ENCODE results near the gene IFI27L1.
A peak's percentile ranks its signal among the peaks of the same experiment; 100 is the strongest.

The IFI27L1 gene

GRCh38 chr14:94129758-94130414 is 48.8 kb downstream of the IFI27L1 start:
- Histone ChIP-seq H3K9ac (ENCODE audit: low read depth, low read length, poor library complexity, severe bottlenecking) (peak overlapping the region; percentile 65), H3K27me3 (ENCODE audit: insufficient read depth, low read length, poor library complexity, severe bottlenecking) (no peaks in the 10 kb centered on the region)

GRCh38 chr14:94132285-94132887 is 51.3 kb downstream of the IFI27L1 start:
- Histone ChIP-seq H3K27me3 (ENCODE audit: insufficient read depth, low read length, poor library complexity, severe bottlenecking) (no peaks in the 10 kb centered on the region), H3K36me3 (ENCODE audit: insufficient read depth, low read length) (no peaks in the 10 kb centered on the region), H3K9me3 (ENCODE audit: insufficient read depth, low read depth, low read length) (peaks cover 4% of the 10 kb centered on the region; the same call in 1 of the 2 replicates), H3K9me2 (replicated peaks; ENCODE audit: low read depth, low read length) (no peaks in the 10 kb centered on the region), H4K20me1 (ENCODE audit: insufficient read depth, low read length, poor library complexity, severe bottlenecking) (no peaks in the 10 kb centered on the region), H3F3A (ENCODE audit: low read depth) (no peaks in the 10 kb centered on the region), H3K9ac (ENCODE audit: low read depth, low read length, poor library complexity, severe bottlenecking) (no peak overlapping the region), H3K4me1 (ENCODE audit: insufficient read depth, low read length, poor library complexity, severe bottlenecking) (peaks cover 5% of the 10 kb centered on the region), H3K79me2 (ENCODE audit: insufficient read depth, low read length) (no peaks in the 10 kb centered on the region), H3K4me2 (ENCODE audit: low read depth, low read length, poor library complexity, severe bottlenecking) (no peak overlapping the region), H3K4me3 (ENCODE audit: low read length, poor library complexity, severe bottlenecking) (no peak overlapping the region), H2AFZ (ENCODE audit: low read length) (no peak overlapping the region)
- TF ChIP-seq CTCF (conservative IDR thresholded peaks at IDR 0.05; ENCODE audit: low read length) (peak; percentile 85), EZH2phosphoT487 (IDR thresholded peaks at IDR 0.05; ENCODE audit: borderline replicate concordance) (no peak)

More at GRCh38 chr14:94129758-94130414, 48.8 kb downstream of the IFI27L1 start:
- H3K4me2 ChIP-seq (ENCODE audit: low read depth, low read length, poor library complexity, severe bottlenecking): peak overlapping the region; percentile 87
- no peaks in the 10 kb centered on the region for H3K9me3 ChIP-seq (ENCODE audit: insufficient read depth, low read depth, low read length)
- H3F3A ChIP-seq (ENCODE audit: low read depth): no peaks in the 10 kb centered on the region
- peak overlapping the region; percentile 77 for H3K4me3 ChIP-seq (ENCODE audit: low read length, poor library complexity, severe bottlenecking)
- H3K79me2 ChIP-seq (ENCODE audit: insufficient read depth, low read length): no peaks in the 10 kb centered on the region
- no peaks in the 10 kb centered on the region for H3K9me2 ChIP-seq (replicated peaks; ENCODE audit: low read depth, low read length)
- H3K4me1 ChIP-seq (ENCODE audit: insufficient read depth, low read length, poor library complexity, severe bottlenecking): peaks cover 5% of the 10 kb centered on the region
- no peak for TF ChIP-seq CTCF (conservative IDR thresholded peaks at IDR 0.05; ENCODE audit: low read length)
- no peak for TF ChIP-seq EZH2phosphoT487 (IDR thresholded peaks at IDR 0.05; ENCODE audit: borderline replicate concordance)
- peak overlapping the region; percentile 97 for H2AFZ ChIP-seq (ENCODE audit: low read length)
- no peaks in the 10 kb centered on the region for H3K36me3 ChIP-seq (ENCODE audit: insufficient read depth, low read length)
- no peaks in the 10 kb centered on the region for H4K20me1 ChIP-seq (ENCODE audit: insufficient read depth, low read length, poor library complexity, severe bottlenecking)

DNA sequence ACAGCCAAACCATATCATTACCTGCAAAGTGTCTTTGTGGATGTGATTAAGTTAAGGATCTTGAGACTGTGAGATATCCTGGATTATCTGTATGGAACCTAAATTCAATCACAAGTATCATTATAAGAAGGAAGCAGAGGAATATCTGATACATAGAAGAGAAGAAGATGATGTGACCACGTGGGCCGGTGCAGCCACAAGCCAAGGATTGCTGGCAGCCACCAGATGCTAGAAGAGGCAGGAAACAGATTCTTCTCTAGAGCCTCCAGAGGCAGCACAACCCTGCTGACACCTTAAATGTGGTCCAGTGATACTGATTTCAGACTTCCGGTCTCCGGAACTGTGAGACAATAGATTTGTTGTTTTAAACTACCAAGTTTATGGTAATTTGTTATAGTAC is 54.4 kb downstream of the IFI27L1 start:
- no peaks in the 10 kb centered on the region for H3K9me2 ChIP-seq (replicated peaks; ENCODE audit: low read depth, low read length)
- H3K27me3 ChIP-seq (ENCODE audit: insufficient read depth, low read length, poor library complexity, severe bottlenecking): no peaks in the 10 kb centered on the region
- H3K36me3 ChIP-seq (ENCODE audit: insufficient read depth, low read length): no peaks in the 10 kb centered on the region
- TF ChIP-seq CTCF (conservative IDR thresholded peaks at IDR 0.05; ENCODE audit: low read length) (no peak), EZH2phosphoT487 (IDR thresholded peaks at IDR 0.05; ENCODE audit: borderline replicate concordance) (no peak)
- H3K4me2 ChIP-seq (ENCODE audit: low read depth, low read length, poor library complexity, severe bottlenecking): no peak overlapping the region
- H3F3A ChIP-seq (ENCODE audit: low read depth): no peaks in the 10 kb centered on the region
- H3K9me3 ChIP-seq (ENCODE audit: insufficient read depth, low read depth, low read length): peaks cover 4% of the 10 kb centered on the region; the same call in 1 of the 2 replicates
- H4K20me1 ChIP-seq (ENCODE audit: insufficient read depth, low read length, poor library complexity, severe bottlenecking): no peaks in the 10 kb centered on the region
- no peak overlapping the region for H3K9ac ChIP-seq (ENCODE audit: low read depth, low read length, poor library complexity, severe bottlenecking)
- no peaks in the 10 kb centered on the region for H3K79me2 ChIP-seq (ENCODE audit: insufficient read depth, low read length)
- H3K4me3 ChIP-seq (ENCODE audit: low read length, poor library complexity, severe bottlenecking): no peak overlapping the region
- no peak overlapping the region for H2AFZ ChIP-seq (ENCODE audit: low read length)
- H3K4me1 ChIP-seq (ENCODE audit: insufficient read depth, low read length, poor library complexity, severe bottlenecking): peaks cover 4% of the 10 kb centered on the region

Measured in Loucy (cell line).